Psoas muscle (tissue), 8 donors: Measurements from ENCODE around the gene CDC14A. TPM values are rescaled to one million over a fixed set of nuclear protein-coding genes. Genes with fewer than 3 reads are reported as not detected.

Experiments used
- ATAC-seq, 4 donors: fragments of 200-7000 bp; cut with Tn5 transposase; one replicate each; pipeline ENCODE4 v1.9.1; 2020; ENCODE audit warnings: moderate library complexity in 3 of 4, mild to moderate bottlenecking in 2 of 4
- DNase-seq, 2 donors: peaks; one replicate each; pipeline ENCODE4 v3.0.0-alpha.2; 2020
- H3K27ac ChIP-seq: fragments of 200-600 bp; one replicate; pipeline ENCODE4 v1.8.0; 2022
- H3K27me3 ChIP-seq, 3 donors: fragments of 200-600 bp in 1 of 3; one replicate each; pipeline versions ENCODE4 v1.6.1 to v1.8.0; 2013 to 2022; ENCODE audit warnings: low read length in 2 of 3, mild to moderate bottlenecking in 2 of 3, moderate library complexity in 1 of 3; ENCODE audit not compliant: insufficient read depth in 3 of 3
- H3K36me3 ChIP-seq, 2 donors: fragments of 200-600 bp in 1 of 2; one replicate each; pipeline versions ENCODE4 v1.6.1 to v1.8.0; 2013 to 2022; ENCODE audit warnings: low read depth in 1 of 2, mild to moderate bottlenecking in 1 of 2, moderate library complexity in 1 of 2; ENCODE audit not compliant: insufficient read depth in 1 of 2
- H3K4me1 ChIP-seq: fragments of 200-600 bp; one replicate; pipeline ENCODE4 v1.8.0; 2022
- H3K4me3 ChIP-seq: fragments of 200-600 bp; one replicate; pipeline ENCODE4 v1.8.0; 2022; ENCODE audit warnings: mild to moderate bottlenecking
- H3K9me3 ChIP-seq: fragments of 200-600 bp; one replicate; pipeline ENCODE4 v1.8.0; 2022
- CTCF ChIP-seq: fragments of 200-600 bp; IDR thresholded peaks from one replicate; pipeline ENCODE4 v1.8.0; 2022; ENCODE audit warnings: antibody characterized with exemption
- WGBS, 3 donors: extraction: QIAGEN DNeasy Blood & Tissue Kit; methylation state at CpG; one replicate each; pipeline versions ENCODE4 v1.1.6 to v1.1.7; 2013; 5-methylcytosine and 5-hydroxymethylcytosine counted together
- intact Hi-C, 2 donors: fragments of 100-400 bp; cut with DNase I; formaldehyde crosslinking; loops; one replicate each; pipeline versions ENCODE4 v1.11.0 to v1.14.2; 2022
- polyA plus RNA-seq, 3 donors: library from polyadenylated mRNA; stranded (reverse); fragments of 200-250 nt; gene quantifications; one replicate each; pipeline ENCODE4 v1.2.3, GENCODE V29; 2013
- total RNA-seq, 4 donors: library from RNA; stranded (reverse); fragmentation: NEBNext Ultra II Directional in 2 of 4; extraction: Animal tissue kit (Norgen Biotek cat#: 25700) in 2 of 4; gene quantifications; one replicate each; pipeline versions ENCODE4 v1.2.1 to v1.2.4, GENCODE V29; 2021 to 2023
- donor health status: healthy with polysubstance abuse.
- donor health status: DM: no; HTN: no; CAD: no; lungs with moderate emphysema.
- donor health status: Bipolar disorder and iron deficiency.
- donor health status: healthy.
- donor health status: DM: yes; HTN: yes; CAD: no.
- donor health status: DM: no; HTN: no; CAD: no.
- donor health status: DM: no; HTN: no; CAD: no.
- donor health status: DM: yes; HTN: yes; CAD: no.

The CDC14A gene
- total and polyA plus RNA-seq, 7 donors: 0.44 to 5.5 (median 2.3) TPM

- Histone ChIP-seq H3K9me3 (no peaks in the 10 kb centered on the region), H3K36me3 (no peaks in the 10 kb centered on the region), H3K4me3 (no peak overlapping the region), H3K27me3 (no peaks in the 10 kb centered on the region), H3K27ac (no peak overlapping the region), H3K4me1 (no peaks in the 10 kb centered on the region)
- TF ChIP-seq CTCF: no peak
- DNase-seq: no peak
- intact Hi-C loops: no loop called here
- 93 to 95% (median 94%) methylated on average over 3 of the region's 3 CpGs for WGBS, 3 donors
- no peak for ATAC-seq
These were observed 46.4 kb upstream of the CDC14A start for GRCh38 chr1:100305954-100306353.

- H3K27ac ChIP-seq: no peak overlapping the region
- intact Hi-C loops: no loop called here
- ATAC-seq: no peak
- H3K9me3 ChIP-seq: no peaks in the 10 kb centered on the region
- no peaks in the 10 kb centered on the region for H3K36me3 ChIP-seq
- H3K27me3 ChIP-seq: no peaks in the 10 kb centered on the region
- no peak overlapping the region for H3K4me3 ChIP-seq
- DNase-seq: no peak
- 80 to 84% (median 83%) methylated on average over 2 of the region's 2 CpGs for WGBS, 3 donors
- no peak for TF ChIP-seq CTCF
- no peaks in the 10 kb centered on the region for H3K4me1 ChIP-seq
These were observed 45.5 kb upstream of the CDC14A start for GRCh38 chr1:100306735-100307313.

- no peaks in the 10 kb centered on the region for H3K27me3 ChIP-seq
- H3K36me3 ChIP-seq: no peaks in the 10 kb centered on the region
- no peaks in the 10 kb centered on the region for H3K4me1 ChIP-seq
- H3K9me3 ChIP-seq: no peaks in the 10 kb centered on the region
- no peak for ATAC-seq
- WGBS, 3 donors: 72 to 77% (median 73%) methylated on average over 2 of the region's 2 CpGs
- intact Hi-C loops: no loop called here
- no peak overlapping the region for H3K4me3 ChIP-seq
- TF ChIP-seq CTCF: no peak
- no peak for DNase-seq
- H3K27ac ChIP-seq: no peak overlapping the region
These were observed 43.5 kb upstream of the CDC14A start for GRCh38 chr1:100308777-100309176.

GRCh38 chr1:100309863-100310262, 42.4 kb upstream of the CDC14A start:
- no peak for TF ChIP-seq CTCF
- no peak for DNase-seq
- Histone ChIP-seq H3K27ac (no peak overlapping the region), H3K36me3 (no peaks in the 10 kb centered on the region), H3K4me1 (no peaks in the 10 kb centered on the region), H3K4me3 (no peak overlapping the region), H3K9me3 (no peaks in the 10 kb centered on the region), H3K27me3 (no peaks in the 10 kb centered on the region)
- ATAC-seq: no peak
- intact Hi-C loops: no loop called here

GRCh38 chr1:100313382-100313781, 38.9 kb upstream of the CDC14A start:
- 78 to 83% (median 83%) methylated on average over 4 of the region's 4 CpGs for WGBS, 3 donors
- no peak for ATAC-seq
- Histone ChIP-seq H3K27me3 (no peaks in the 10 kb centered on the region), H3K9me3 (no peaks in the 10 kb centered on the region), H3K36me3 (no peaks in the 10 kb centered on the region), H3K4me1 (no peaks in the 10 kb centered on the region), H3K27ac (no peak overlapping the region), H3K4me3 (no peak overlapping the region)
- DNase-seq: no peak
- intact Hi-C loops: no loop called here
- TF ChIP-seq CTCF: no peak
